ENCODE data around the gene RBBP8NL. TPM values are rescaled to one million over a fixed set of nuclear protein-coding genes. Genes with fewer than 3 reads are reported as not detected.

Gene RBBP8NL
- total RNA-seq, 1 experiment from 2014 or later: not detected

DNA sequence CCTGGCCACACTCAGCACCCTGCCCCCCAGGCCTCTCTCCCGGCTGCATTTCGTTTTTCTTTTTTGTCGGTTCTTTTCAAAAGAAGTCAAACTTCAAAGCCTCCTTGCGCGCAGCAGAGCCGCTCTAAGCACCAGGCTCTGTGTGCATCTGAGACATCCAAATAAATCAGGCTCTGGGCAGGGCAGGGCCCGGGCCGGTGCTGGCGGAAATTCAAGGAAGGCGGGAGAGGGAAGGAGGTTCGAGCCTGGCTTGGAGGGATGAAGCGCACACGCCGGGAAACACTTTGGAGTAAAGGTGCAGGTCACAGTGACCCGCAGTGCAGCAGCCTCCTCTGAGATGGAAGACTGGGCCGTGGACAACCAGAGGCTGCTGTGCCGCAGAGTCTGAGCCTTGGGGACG, 42.7 kb upstream of the RBBP8NL start:
- H3K27ac ChIP-seq (ENCODE audit: low read length): peak overlapping the region; percentile 31; the same call in 1 of the 2 replicates
- ATAC-seq: no peak
- no peaks in the 10 kb centered on the region for H3K27me3 ChIP-seq (ENCODE audit: control insufficient read depth, insufficient read depth, low read length)
- H3K9me3 ChIP-seq (ENCODE audit: control insufficient read depth, insufficient read depth, low read depth, low read length): no peaks in the 10 kb centered on the region
- DNase-seq (ENCODE audit: low read depth, low spot score): no peak
- TF ChIP-seq POLR2AphosphoS5 (IDR thresholded peaks at IDR 0.05; ENCODE audit: low read depth, low read length) (no peak), REST (IDR thresholded peaks at IDR 0.05; ENCODE audit: insufficient read depth in 1 of 2, low read depth in 2 of 2, low read length in 1 of 2) (no peak), TCF7L2 (IDR thresholded peaks at IDR 0.05; ENCODE audit: low read depth, low read length) (no peak), SIN3A (IDR thresholded peaks at IDR 0.05; ENCODE audit: borderline replicate concordance, insufficient read depth, low read depth, low read length) (no peak)
- TF ChIP-seq, protein P1, sequence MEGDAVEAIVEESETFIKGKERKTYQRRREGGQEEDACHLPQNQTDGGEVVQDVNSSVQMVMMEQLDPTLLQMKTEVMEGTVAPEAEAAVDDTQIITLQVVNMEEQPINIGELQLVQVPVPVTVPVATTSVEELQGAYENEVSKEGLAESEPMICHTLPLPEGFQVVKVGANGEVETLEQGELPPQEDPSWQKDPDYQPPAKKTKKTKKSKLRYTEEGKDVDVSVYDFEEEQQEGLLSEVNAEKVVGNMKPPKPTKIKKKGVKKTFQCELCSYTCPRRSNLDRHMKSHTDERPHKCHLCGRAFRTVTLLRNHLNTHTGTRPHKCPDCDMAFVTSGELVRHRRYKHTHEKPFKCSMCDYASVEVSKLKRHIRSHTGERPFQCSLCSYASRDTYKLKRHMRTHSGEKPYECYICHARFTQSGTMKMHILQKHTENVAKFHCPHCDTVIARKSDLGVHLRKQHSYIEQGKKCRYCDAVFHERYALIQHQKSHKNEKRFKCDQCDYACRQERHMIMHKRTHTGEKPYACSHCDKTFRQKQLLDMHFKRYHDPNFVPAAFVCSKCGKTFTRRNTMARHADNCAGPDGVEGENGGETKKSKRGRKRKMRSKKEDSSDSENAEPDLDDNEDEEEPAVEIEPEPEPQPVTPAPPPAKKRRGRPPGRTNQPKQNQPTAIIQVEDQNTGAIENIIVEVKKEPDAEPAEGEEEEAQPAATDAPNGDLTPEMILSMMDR (IDR thresholded peaks at IDR 0.05): no peak
- H3K36me3 ChIP-seq (ENCODE audit: control insufficient read depth, insufficient read depth, low read length): peaks cover 2% of the 10 kb centered on the region; the same call in 1 of the 2 replicates
- intact Hi-C loops (cut with micrococcal nuclease; ENCODE audit: unreplicated experiment) (loop anchor here (10.0 kb wide), 1 partner anchor 325 kb away; the partner anchor contains the start of gene MRGBP), in situ Hi-C loops (cut with HindIII; ENCODE audit: low pct_unique_long_range_greater_than_20kb, low sequenced_read_pairs) (no loop called here)
- H3K4me1 ChIP-seq (ENCODE audit: control insufficient read depth, insufficient read depth, low read length): peaks cover 30% of the 10 kb centered on the region
- BruUV-seq (replicated peaks): no TSS peak
- no peak overlapping the region for H3K4me3 ChIP-seq (ENCODE audit: low read depth in 2 of 2, low read length in 2 of 2)
- CTCF ChIA-PET: no interaction called here
- POLR2A ChIA-PET: no interaction called here

- in situ Hi-C loops (cut with HindIII; ENCODE audit: low pct_unique_long_range_greater_than_20kb, low sequenced_read_pairs): no loop called here
Observed at GRCh38 chr20:62469352-62469751, 42.0 kb upstream of the RBBP8NL start.

More at GRCh38 chr20:62469352-62469751, 42.0 kb upstream of the RBBP8NL start:
- Histone ChIP-seq H3K27me3 (ENCODE audit: control insufficient read depth, insufficient read depth, low read length) (no peaks in the 10 kb centered on the region), H3K27ac (ENCODE audit: low read length) (peak overlapping the region; percentile 13; the same call in 1 of the 2 replicates), H3K4me3 (ENCODE audit: low read depth in 2 of 2, low read length in 2 of 2) (no peak overlapping the region), H3K9me3 (ENCODE audit: control insufficient read depth, insufficient read depth, low read depth, low read length) (no peaks in the 10 kb centered on the region), H3K36me3 (ENCODE audit: control insufficient read depth, insufficient read depth, low read length) (peaks cover 2% of the 10 kb centered on the region; the same call in 1 of the 2 replicates), H3K4me1 (ENCODE audit: control insufficient read depth, insufficient read depth, low read length) (peaks cover 32% of the 10 kb centered on the region)
- DNase-seq (ENCODE audit: low read depth, low spot score) (no peak), ATAC-seq (no peak)
- CTCF ChIA-PET: no interaction called here
- intact Hi-C loops (cut with micrococcal nuclease; ENCODE audit: unreplicated experiment): no loop called here
- POLR2A ChIA-PET: no interaction called here
- TF ChIP-seq, protein P1 (IDR thresholded peaks at IDR 0.05): no peak
- TF ChIP-seq SIN3A (IDR thresholded peaks at IDR 0.05; ENCODE audit: borderline replicate concordance, insufficient read depth, low read depth, low read length) (no peak), REST (IDR thresholded peaks at IDR 0.05; ENCODE audit: insufficient read depth in 1 of 2, low read depth in 2 of 2, low read length in 1 of 2) (no peak), POLR2AphosphoS5 (IDR thresholded peaks at IDR 0.05; ENCODE audit: low read depth, low read length) (no peak), TCF7L2 (IDR thresholded peaks at IDR 0.05; ENCODE audit: low read depth, low read length) (no peak)
- no TSS peak for BruUV-seq (replicated peaks)
